Stimulated activated effector memory CD8-positive, alpha-beta T cell treated with anti-CD3 and anti-CD28 coated beads, Interleukin-12 subunit alpha, Interleukin-12 subunit beta, amount 100 ng/mL, for 72 hours (primary cell): Measurements from ENCODE around the gene EML1.
A peak's percentile ranks its signal among the peaks of the same experiment; 100 is the strongest.

ENCODE experiments used
- ATAC-seq: fragments of 150-1000 bp; cut with Tn5 transposase; 2 replicates; pipeline ENCODE4 v1.10.0; 2021
- DNase-seq, 2 donors: peaks; one replicate each; pipeline ENCODE4 v3.0.0; 2021 to 2022; ENCODE audit warnings: low spot score in 2 of 2
- H3K27ac Mint-ChIP-seq: one replicate; pipeline ENCODE4 v1.8.0; 2022; ENCODE audit warnings: mild to moderate bottlenecking, mixed read lengths
- H3K36me3 Mint-ChIP-seq: one replicate; pipeline ENCODE4 v1.8.0; 2022; ENCODE audit warnings: mild to moderate bottlenecking, mixed read lengths
- H3K4me1 Mint-ChIP-seq: one replicate; pipeline ENCODE4 v1.8.0; 2022; ENCODE audit warnings: mixed read lengths
- H3K4me3 Mint-ChIP-seq: one replicate; pipeline ENCODE4 v1.8.0; 2022; ENCODE audit warnings: mild to moderate bottlenecking, mixed read lengths
- H3K9me3 Mint-ChIP-seq: one replicate; pipeline ENCODE4 v1.8.0; 2022; ENCODE audit warnings: mixed read lengths

The EML1 gene

GRCh38 chr14:99803803-99804202 is 10.6 kb downstream of the EML1 start:
- H3K4me1 Mint-ChIP-seq, result no peaks in the 10 kb centered on the region
- DNase-seq (no peak), ATAC-seq (no peak)

GRCh38 chr14:99805757-99806439 is 12.7 kb downstream of the EML1 start:
- no peaks in the 10 kb centered on the region for H3K4me1 Mint-ChIP-seq
- H3K27ac Mint-ChIP-seq, result no peak overlapping the region
- no peaks in the 10 kb centered on the region for H3K36me3 Mint-ChIP-seq
- DNase-seq, result no peak
- no peaks in the 10 kb centered on the region for H3K9me3 Mint-ChIP-seq
- H3K4me3 Mint-ChIP-seq, result no peak overlapping the region
- no peak for ATAC-seq

More at GRCh38 chr14:99803803-99804202, 10.6 kb downstream of the EML1 start:
- Mint-ChIP-seq H3K9me3 (no peaks in the 10 kb centered on the region), H3K27ac (no peak overlapping the region), H3K4me3 (no peak overlapping the region), H3K36me3 (no peaks in the 10 kb centered on the region)

GRCh38 chr14:99806836-99807235 is 13.6 kb downstream of the EML1 start:
- no peaks in the 10 kb centered on the region for H3K9me3 Mint-ChIP-seq
- ATAC-seq (no peak), DNase-seq (no peak)
- no peaks in the 10 kb centered on the region for H3K4me1 Mint-ChIP-seq
- H3K27ac Mint-ChIP-seq, result no peak overlapping the region
- H3K36me3 Mint-ChIP-seq, result no peaks in the 10 kb centered on the region
- no peak overlapping the region for H3K4me3 Mint-ChIP-seq

- no peak for DNase-seq
- Mint-ChIP-seq H3K27ac (no peak overlapping the region), H3K9me3 (no peaks in the 10 kb centered on the region), H3K4me3 (no peak overlapping the region), H3K4me1 (no peaks in the 10 kb centered on the region), H3K36me3 (no peaks in the 10 kb centered on the region)
- ATAC-seq, result peak; percentile 34
Observed at GRCh38 chr14:99807413-99808153, 14.4 kb downstream of the EML1 start.

GRCh38 chr14:99808154-99808505 is 14.9 kb downstream of the EML1 start:
- Mint-ChIP-seq H3K9me3 (no peaks in the 10 kb centered on the region), H3K4me1 (no peaks in the 10 kb centered on the region), H3K4me3 (no peak overlapping the region), H3K27ac (no peak overlapping the region), H3K36me3 (no peaks in the 10 kb centered on the region)
- DNase-seq (no peak), ATAC-seq (no peak)

- ATAC-seq (no peak), DNase-seq (no peak)
- no peak overlapping the region for H3K4me3 Mint-ChIP-seq
Observed at GRCh38 chr14:99808515-99808914, 15.3 kb downstream of the EML1 start.

GRCh38 chr14:99809360-99809759 is 16.1 kb downstream of the EML1 start:
- DNase-seq (no peak), ATAC-seq (no peak)
- Mint-ChIP-seq H3K4me1 (no peaks in the 10 kb centered on the region), H3K4me3 (no peak overlapping the region), H3K36me3 (no peaks in the 10 kb centered on the region), H3K27ac (no peak overlapping the region), H3K9me3 (no peaks in the 10 kb centered on the region)

More at GRCh38 chr14:99808515-99808914, 15.3 kb downstream of the EML1 start:
- Mint-ChIP-seq H3K9me3 (no peaks in the 10 kb centered on the region), H3K36me3 (no peaks in the 10 kb centered on the region), H3K4me1 (no peaks in the 10 kb centered on the region), H3K27ac (no peak overlapping the region)

GRCh38 chr14:99809859-99810558 is 16.8 kb downstream of the EML1 start:
- no peak overlapping the region for H3K27ac Mint-ChIP-seq
- H3K4me1 Mint-ChIP-seq, result no peaks in the 10 kb centered on the region
- ATAC-seq (no peak), DNase-seq (no peak)
- H3K4me3 Mint-ChIP-seq, result no peak overlapping the region
- no peaks in the 10 kb centered on the region for H3K9me3 Mint-ChIP-seq
- no peaks in the 10 kb centered on the region for H3K36me3 Mint-ChIP-seq

- H3K4me3 Mint-ChIP-seq, result no peak overlapping the region
- H3K9me3 Mint-ChIP-seq, result no peaks in the 10 kb centered on the region
- no peak for DNase-seq
- no peaks in the 10 kb centered on the region for H3K4me1 Mint-ChIP-seq
- no peak overlapping the region for H3K27ac Mint-ChIP-seq
- ATAC-seq, result no peak
- H3K36me3 Mint-ChIP-seq, result no peaks in the 10 kb centered on the region
Observed at GRCh38 chr14:99810559-99810874, 17.3 kb downstream of the EML1 start.

GRCh38 chr14:99812096-99812750 is 19.0 kb downstream of the EML1 start:
- ATAC-seq, result no peak
- Mint-ChIP-seq H3K9me3 (no peaks in the 10 kb centered on the region), H3K27ac (no peak overlapping the region), H3K4me1 (no peaks in the 10 kb centered on the region), H3K36me3 (no peaks in the 10 kb centered on the region), H3K4me3 (no peak overlapping the region)
- no peak for DNase-seq

GRCh38 chr14:99812892-99813291 is 19.7 kb downstream of the EML1 start:
- Mint-ChIP-seq H3K27ac (no peak overlapping the region), H3K4me1 (no peaks in the 10 kb centered on the region), H3K9me3 (no peaks in the 10 kb centered on the region), H3K4me3 (no peak overlapping the region), H3K36me3 (no peaks in the 10 kb centered on the region)
- DNase-seq, result no peak
- ATAC-seq, result no peak

- Mint-ChIP-seq H3K27ac (no peak overlapping the region), H3K36me3 (no peaks in the 10 kb centered on the region), H3K4me1 (peaks cover 13% of the 10 kb centered on the region), H3K4me3 (no peak overlapping the region), H3K9me3 (no peaks in the 10 kb centered on the region)
- DNase-seq (no peak), ATAC-seq (no peak)
Observed at GRCh38 chr14:99815696-99816095, 22.5 kb downstream of the EML1 start.

- H3K27ac Mint-ChIP-seq, result no peak overlapping the region
- no peaks in the 10 kb centered on the region for H3K36me3 Mint-ChIP-seq
- DNase-seq (no peak), ATAC-seq (no peak)
- no peak overlapping the region for H3K4me3 Mint-ChIP-seq
- H3K9me3 Mint-ChIP-seq, result no peaks in the 10 kb centered on the region
- peaks cover 13% of the 10 kb centered on the region for H3K4me1 Mint-ChIP-seq
Observed at GRCh38 chr14:99816217-99816616, 23.0 kb downstream of the EML1 start.

GRCh38 chr14:99816642-99817041 is 23.4 kb downstream of the EML1 start:
- no peak for DNase-seq
- H3K36me3 Mint-ChIP-seq, result no peaks in the 10 kb centered on the region

GRCh38 chr14:99817331-99817730 is 24.1 kb downstream of the EML1 start:
- no peak overlapping the region for H3K27ac Mint-ChIP-seq
- no peak for DNase-seq
- no peaks in the 10 kb centered on the region for H3K9me3 Mint-ChIP-seq
- H3K4me1 Mint-ChIP-seq, result peaks cover 24% of the 10 kb centered on the region
- no peaks in the 10 kb centered on the region for H3K36me3 Mint-ChIP-seq
- no peak overlapping the region for H3K4me3 Mint-ChIP-seq
- ATAC-seq, result no peak

More at GRCh38 chr14:99816642-99817041, 23.4 kb downstream of the EML1 start:
- ATAC-seq, result no peak
- Mint-ChIP-seq H3K4me1 (peaks cover 17% of the 10 kb centered on the region), H3K4me3 (no peak overlapping the region), H3K27ac (no peak overlapping the region), H3K9me3 (no peaks in the 10 kb centered on the region)
